Activated T-helper 1 cell treated with Interleukin-2 at 50 U/mL for 16 hours (primary cell): ENCODE results near the gene ADAM12.

Experiments
- DNase-seq: peaks from one replicate; pipeline ENCODE4 v3.0.0-alpha.2; 2020; ENCODE audit warnings: low read depth

ADAM12 gene

GRCh38 chr10:126143117-126143516, 245.2 kb downstream of the ADAM12 start:
- DNase-seq, result no peak

- DNase-seq, result no peak
Observed at GRCh38 chr10:126140746-126141273, 247.5 kb downstream of the ADAM12 start.

GRCh38 chr10:126137562-126138221, 250.6 kb downstream of the ADAM12 start:
- DNase-seq, result no peak

- no peak for DNase-seq
Observed at GRCh38 chr10:126135941-126136595, 252.2 kb downstream of the ADAM12 start.

- DNase-seq, result no peak
Observed at GRCh38 chr10:126135177-126135576, 253.1 kb downstream of the ADAM12 start.

GRCh38 chr10:126133906-126134656, 254.2 kb downstream of the ADAM12 start:
- DNase-seq, result no peak

- DNase-seq, result no peak
Observed at GRCh38 chr10:126133082-126133620, 255.1 kb downstream of the ADAM12 start.

- DNase-seq, result no peak
Observed at GRCh38 chr10:126131341-126131740, 256.9 kb downstream of the ADAM12 start.

GRCh38 chr10:126130271-126130710, 258.0 kb downstream of the ADAM12 start:
- DNase-seq, result no peak

- DNase-seq, result no peak
Observed at GRCh38 chr10:126129026-126129425, 259.3 kb downstream of the ADAM12 start.

GRCh38 chr10:126128581-126128980, 259.7 kb downstream of the ADAM12 start:
- DNase-seq, result no peak

GRCh38 chr10:126127481-126128029, 260.7 kb downstream of the ADAM12 start:
- DNase-seq, result no peak

- no peak for DNase-seq
Observed at GRCh38 chr10:126126866-126127265, 261.4 kb downstream of the ADAM12 start.

GRCh38 chr10:126126023-126126422, 262.3 kb downstream of the ADAM12 start:
- no peak for DNase-seq

- no peak for DNase-seq
Observed at GRCh38 chr10:126124668-126125349, 263.5 kb downstream of the ADAM12 start.

GRCh38 chr10:126124046-126124445, 264.2 kb downstream of the ADAM12 start:
- DNase-seq, result no peak

GRCh38 chr10:126123466-126123865, 264.8 kb downstream of the ADAM12 start:
- no peak for DNase-seq

GRCh38 chr10:126122881-126123280, 265.4 kb downstream of the ADAM12 start:
- DNase-seq, result no peak

GRCh38 chr10:126119599-126119998, 268.7 kb downstream of the ADAM12 start:
- DNase-seq, result no peak

GRCh38 chr10:126118476-126118875, 269.8 kb downstream of the ADAM12 start:
- DNase-seq, result no peak

- no peak for DNase-seq
Observed at GRCh38 chr10:126117196-126117595, 271.1 kb downstream of the ADAM12 start.

GRCh38 chr10:126115886-126116285, 272.4 kb downstream of the ADAM12 start:
- no peak for DNase-seq
